Measurements from ENCODE around the gene COG5. TPM values are rescaled to one million over a fixed set of nuclear protein-coding genes. Genes with fewer than 3 reads are reported as not detected.

COG5 gene
- total RNA-seq, 4 donors from 2014 or later, result 49.9 to 58.2 (median 54.5) TPM

DNA sequence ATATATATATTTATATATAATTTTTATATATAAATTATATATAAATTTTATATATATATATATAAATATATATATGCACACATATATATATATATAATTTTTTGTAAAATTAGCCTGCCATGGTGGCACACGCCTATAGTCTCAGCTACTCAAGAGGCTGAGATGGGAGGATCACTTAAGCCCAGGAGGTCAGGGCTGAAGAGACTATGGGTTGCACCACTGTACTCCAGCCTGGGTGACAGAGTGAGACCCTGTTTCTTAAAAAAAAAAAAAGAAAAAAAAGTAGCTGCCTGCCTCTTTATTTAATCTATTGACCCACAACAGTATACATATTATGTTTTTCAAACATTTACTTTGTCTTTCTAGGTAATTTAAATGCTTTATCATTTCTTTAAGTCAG is 35.5 kb upstream of the COG5 start:
- TF ChIP-seq, protein P1, sequence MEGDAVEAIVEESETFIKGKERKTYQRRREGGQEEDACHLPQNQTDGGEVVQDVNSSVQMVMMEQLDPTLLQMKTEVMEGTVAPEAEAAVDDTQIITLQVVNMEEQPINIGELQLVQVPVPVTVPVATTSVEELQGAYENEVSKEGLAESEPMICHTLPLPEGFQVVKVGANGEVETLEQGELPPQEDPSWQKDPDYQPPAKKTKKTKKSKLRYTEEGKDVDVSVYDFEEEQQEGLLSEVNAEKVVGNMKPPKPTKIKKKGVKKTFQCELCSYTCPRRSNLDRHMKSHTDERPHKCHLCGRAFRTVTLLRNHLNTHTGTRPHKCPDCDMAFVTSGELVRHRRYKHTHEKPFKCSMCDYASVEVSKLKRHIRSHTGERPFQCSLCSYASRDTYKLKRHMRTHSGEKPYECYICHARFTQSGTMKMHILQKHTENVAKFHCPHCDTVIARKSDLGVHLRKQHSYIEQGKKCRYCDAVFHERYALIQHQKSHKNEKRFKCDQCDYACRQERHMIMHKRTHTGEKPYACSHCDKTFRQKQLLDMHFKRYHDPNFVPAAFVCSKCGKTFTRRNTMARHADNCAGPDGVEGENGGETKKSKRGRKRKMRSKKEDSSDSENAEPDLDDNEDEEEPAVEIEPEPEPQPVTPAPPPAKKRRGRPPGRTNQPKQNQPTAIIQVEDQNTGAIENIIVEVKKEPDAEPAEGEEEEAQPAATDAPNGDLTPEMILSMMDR (IDR thresholded peaks at IDR 0.05; ENCODE audit: low read depth), result no peak

- TF ChIP-seq, protein P1 (IDR thresholded peaks at IDR 0.05; ENCODE audit: low read depth), result no peak
Measured at GRCh38 chr7:107597953-107598352, 34.2 kb upstream of the COG5 start.

- TF ChIP-seq, protein P1 (IDR thresholded peaks at IDR 0.05; ENCODE audit: low read depth), result no peak
Measured at GRCh38 chr7:107597582-107597916, 33.8 kb upstream of the COG5 start.

DNA sequence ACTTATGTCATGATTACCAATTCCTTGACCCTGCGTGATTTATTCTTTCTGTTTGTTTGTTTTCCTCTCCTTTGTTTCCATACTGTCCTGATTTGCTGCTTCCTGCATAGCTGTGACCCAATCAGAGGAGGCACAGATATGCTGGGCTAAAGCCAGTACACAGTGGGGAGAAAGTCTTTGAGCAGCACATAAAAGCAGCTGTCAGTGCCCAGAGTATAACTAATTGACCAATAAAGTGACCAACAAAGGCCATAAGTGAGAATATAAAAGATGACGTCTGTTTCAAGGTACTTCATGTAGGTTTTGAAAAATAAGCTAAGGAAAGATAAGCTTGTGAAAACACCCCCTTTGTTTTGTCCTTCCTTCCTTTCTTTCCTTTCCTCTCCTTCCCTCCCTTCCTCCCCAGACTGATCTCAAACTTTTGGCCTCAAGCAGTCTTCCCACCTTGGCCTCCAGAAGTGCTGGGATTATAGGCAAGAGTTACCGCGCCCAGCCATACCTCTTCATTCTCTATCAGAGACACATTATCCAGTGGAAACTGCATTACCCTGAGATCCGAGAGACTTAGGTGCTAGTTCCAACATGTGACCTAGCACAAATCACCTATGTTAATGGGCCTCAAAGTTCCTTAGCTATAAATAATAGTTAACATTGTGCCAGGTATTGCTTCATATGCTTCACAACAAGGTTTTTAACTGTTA is 33.3 kb upstream of the COG5 start:
- TF ChIP-seq, protein P1 (IDR thresholded peaks at IDR 0.05; ENCODE audit: low read depth), result no peak

GRCh38 chr7:107594961-107595737 is 31.4 kb upstream of the COG5 start:
- TF ChIP-seq, protein P1 (IDR thresholded peaks at IDR 0.05; ENCODE audit: low read depth), result no peak

GRCh38 chr7:107593025-107593410 is 29.3 kb upstream of the COG5 start:
- TF ChIP-seq, protein P1 (IDR thresholded peaks at IDR 0.05; ENCODE audit: low read depth), result no peak

DNA sequence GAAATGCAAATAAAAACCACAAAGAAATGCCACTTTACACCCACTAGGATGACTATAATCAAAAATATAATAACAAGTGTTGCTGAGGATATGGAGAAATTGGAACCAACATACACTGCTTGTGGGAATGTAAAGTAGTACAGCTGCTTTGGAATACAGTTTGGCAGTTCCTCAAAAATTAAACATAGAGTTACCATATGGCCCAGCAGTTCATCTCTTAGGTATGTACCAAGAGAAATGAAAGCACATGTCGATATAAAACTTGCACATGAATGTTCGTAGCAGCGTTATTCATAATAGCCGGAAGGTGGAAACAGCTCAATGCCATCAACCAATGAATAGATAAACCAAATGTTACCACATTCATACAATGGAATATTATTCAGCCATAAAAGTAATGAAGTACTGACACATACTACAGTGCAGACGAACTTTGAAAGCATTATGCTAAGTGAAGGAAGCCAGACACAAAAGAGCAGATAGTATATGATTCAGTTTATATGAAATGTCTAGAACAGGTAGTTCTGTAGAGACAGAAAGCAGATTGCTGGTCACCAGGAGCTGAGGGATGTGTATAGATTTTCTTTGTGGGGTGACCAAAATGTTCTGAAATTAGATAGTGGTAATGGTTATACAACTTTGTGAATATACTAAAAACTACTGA is 28.8 kb upstream of the COG5 start:
- TF ChIP-seq, protein P1 (IDR thresholded peaks at IDR 0.05; ENCODE audit: low read depth), result no peak
